Neural cell (in vitro differentiated cells): ENCODE data around the gene LMO7.

Experiments
- CTCF ChIP-seq: fragments of 450-650 bp; IDR thresholded peaks from 2 replicates; pipeline ENCODE4 v1.5.1; 2014; ENCODE audit warnings: antibody characterized with exemption, mild to moderate bottlenecking, moderate library complexity; ENCODE audit not compliant: poor library complexity, severe bottlenecking
- EP300 ChIP-seq: fragments of 450-650 bp; conservative IDR thresholded peaks from 2 replicates; pipeline ENCODE4 v1.6.1; 2014; ENCODE audit warnings: antibody characterized with exemption, mild to moderate bottlenecking, moderate library complexity; ENCODE audit not compliant: poor library complexity, severe bottlenecking
- EZH2 ChIP-seq: fragments of 200-600, 300-800 bp; shearing (Covaris generic), sonication (generic); IDR thresholded peaks from 2 replicates; pipeline ENCODE4 v1.6.1; 2014; ENCODE audit warnings: antibody characterized with exemption, low read length, borderline replicate concordance, mild to moderate bottlenecking; ENCODE audit not compliant: insufficient read depth, poor library complexity, severe bottlenecking
- MXI1 ChIP-seq: fragments of 450-650 bp; conservative IDR thresholded peaks from 2 replicates; pipeline ENCODE4 v1.6.1; 2014; ENCODE audit warnings: antibody characterized with exemption, mild to moderate bottlenecking; ENCODE audit not compliant: poor library complexity, severe bottlenecking
- POLR2AphosphoS5 ChIP-seq: IDR thresholded peaks from 2 replicates; pipeline ENCODE4 v1.6.1; 2012
- RAD21 ChIP-seq: fragments of 450-650 bp; conservative IDR thresholded peaks from 2 replicates; pipeline ENCODE4 v1.6.1; 2014; ENCODE audit warnings: antibody characterized with exemption, mild to moderate bottlenecking, moderate library complexity
- SMC3 ChIP-seq: fragments of 450-650 bp; conservative IDR thresholded peaks from 2 replicates; pipeline ENCODE4 v1.6.1; 2014; ENCODE audit warnings: antibody characterized with exemption, mild to moderate bottlenecking, moderate library complexity; ENCODE audit not compliant: poor library complexity
- TAF1 ChIP-seq: IDR thresholded peaks from 2 replicates; pipeline ENCODE4 v1.6.1; 2012; ENCODE audit warnings: low read depth
- TF ChIP-seq, protein P1 (sequence below): IDR thresholded peaks from 2 replicates; pipeline ENCODE4 v1.6.1; 2012; ENCODE audit warnings: borderline replicate concordance

DNA sequence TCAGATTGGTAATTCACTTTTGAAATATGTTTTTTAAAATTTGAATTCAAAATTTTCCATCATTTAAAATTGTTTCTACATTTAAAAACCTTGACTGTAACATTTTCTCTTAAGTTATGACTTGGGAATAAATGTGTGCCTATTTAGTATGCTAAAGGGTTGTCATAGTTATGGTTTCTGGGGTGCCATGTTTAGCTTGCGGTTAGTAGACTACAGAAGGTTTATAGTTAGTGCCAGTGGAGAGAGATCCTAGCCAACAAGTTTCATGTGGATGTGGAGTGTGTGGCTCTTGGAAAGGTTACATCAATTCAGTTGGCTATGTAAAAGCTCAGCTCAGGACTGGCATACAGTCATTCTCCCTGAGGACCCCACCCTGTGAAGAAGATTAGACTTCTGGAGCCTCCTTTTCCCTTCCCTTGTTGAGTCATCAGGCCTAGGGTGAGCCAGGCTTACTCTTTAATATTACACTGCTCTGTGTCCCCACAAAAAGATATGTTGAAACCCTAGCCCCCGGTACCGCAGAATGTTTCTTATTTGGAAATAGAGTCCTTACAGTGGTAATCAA lies 20.4 kb downstream of the LMO7 start:
- no peak for TF ChIP-seq CTCF
- TF ChIP-seq, protein P1, sequence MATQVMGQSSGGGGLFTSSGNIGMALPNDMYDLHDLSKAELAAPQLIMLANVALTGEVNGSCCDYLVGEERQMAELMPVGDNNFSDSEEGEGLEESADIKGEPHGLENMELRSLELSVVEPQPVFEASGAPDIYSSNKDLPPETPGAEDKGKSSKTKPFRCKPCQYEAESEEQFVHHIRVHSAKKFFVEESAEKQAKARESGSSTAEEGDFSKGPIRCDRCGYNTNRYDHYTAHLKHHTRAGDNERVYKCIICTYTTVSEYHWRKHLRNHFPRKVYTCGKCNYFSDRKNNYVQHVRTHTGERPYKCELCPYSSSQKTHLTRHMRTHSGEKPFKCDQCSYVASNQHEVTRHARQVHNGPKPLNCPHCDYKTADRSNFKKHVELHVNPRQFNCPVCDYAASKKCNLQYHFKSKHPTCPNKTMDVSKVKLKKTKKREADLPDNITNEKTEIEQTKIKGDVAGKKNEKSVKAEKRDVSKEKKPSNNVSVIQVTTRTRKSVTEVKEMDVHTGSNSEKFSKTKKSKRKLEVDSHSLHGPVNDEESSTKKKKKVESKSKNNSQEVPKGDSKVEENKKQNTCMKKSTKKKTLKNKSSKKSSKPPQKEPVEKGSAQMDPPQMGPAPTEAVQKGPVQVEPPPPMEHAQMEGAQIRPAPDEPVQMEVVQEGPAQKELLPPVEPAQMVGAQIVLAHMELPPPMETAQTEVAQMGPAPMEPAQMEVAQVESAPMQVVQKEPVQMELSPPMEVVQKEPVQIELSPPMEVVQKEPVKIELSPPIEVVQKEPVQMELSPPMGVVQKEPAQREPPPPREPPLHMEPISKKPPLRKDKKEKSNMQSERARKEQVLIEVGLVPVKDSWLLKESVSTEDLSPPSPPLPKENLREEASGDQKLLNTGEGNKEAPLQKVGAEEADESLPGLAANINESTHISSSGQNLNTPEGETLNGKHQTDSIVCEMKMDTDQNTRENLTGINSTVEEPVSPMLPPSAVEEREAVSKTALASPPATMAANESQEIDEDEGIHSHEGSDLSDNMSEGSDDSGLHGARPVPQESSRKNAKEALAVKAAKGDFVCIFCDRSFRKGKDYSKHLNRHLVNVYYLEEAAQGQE: no peak
- no peak for TF ChIP-seq MXI1
- no peak for TF ChIP-seq EZH2
- TF ChIP-seq POLR2AphosphoS5: no peak
- no peak for TF ChIP-seq RAD21
- no peak for TF ChIP-seq EP300
- TF ChIP-seq TAF1: no peak
- TF ChIP-seq SMC3: no peak
